BLaER1 (cell line): ENCODE results near the gene CALHM1.

Experiments used
- H3K27ac ChIP-seq: shearing (Covaris generic); formaldehyde crosslinking; 2 replicates; pipeline ENCODE4 v1.8.1; 2022
- H3K27me3 ChIP-seq: shearing (Covaris generic); formaldehyde crosslinking; 2 replicates; pipeline ENCODE4 v1.8.1; 2022
- H3K36me3 ChIP-seq: shearing (Covaris generic); formaldehyde crosslinking; 2 replicates; pipeline ENCODE4 v1.8.1; 2022
- H3K4me1 ChIP-seq: shearing (Covaris generic); formaldehyde crosslinking; 2 replicates; pipeline ENCODE4 v1.8.1; 2022
- H3K4me2 ChIP-seq: shearing (Covaris generic); formaldehyde crosslinking; 2 replicates; pipeline ENCODE4 v1.8.1; 2022
- H3K4me3 ChIP-seq: shearing (Covaris generic); formaldehyde crosslinking; 2 replicates; pipeline ENCODE4 v1.8.1; 2022
- H3K9ac ChIP-seq: shearing (Covaris generic); formaldehyde crosslinking; 2 replicates; pipeline ENCODE4 v1.8.1; 2022
- H3K9me3 ChIP-seq: shearing (Covaris generic); formaldehyde crosslinking; 2 replicates; pipeline ENCODE4 v1.8.1; 2022
- H4K20me1 ChIP-seq: shearing (Covaris generic); formaldehyde crosslinking; 2 replicates; pipeline ENCODE4 v1.8.1; 2022
- Cebpa-rat ChIP-seq: shearing (Covaris generic); IDR thresholded peaks from 2 replicates; pipeline ENCODE4 v1.8.1; 2022

CALHM1 gene

DNA sequence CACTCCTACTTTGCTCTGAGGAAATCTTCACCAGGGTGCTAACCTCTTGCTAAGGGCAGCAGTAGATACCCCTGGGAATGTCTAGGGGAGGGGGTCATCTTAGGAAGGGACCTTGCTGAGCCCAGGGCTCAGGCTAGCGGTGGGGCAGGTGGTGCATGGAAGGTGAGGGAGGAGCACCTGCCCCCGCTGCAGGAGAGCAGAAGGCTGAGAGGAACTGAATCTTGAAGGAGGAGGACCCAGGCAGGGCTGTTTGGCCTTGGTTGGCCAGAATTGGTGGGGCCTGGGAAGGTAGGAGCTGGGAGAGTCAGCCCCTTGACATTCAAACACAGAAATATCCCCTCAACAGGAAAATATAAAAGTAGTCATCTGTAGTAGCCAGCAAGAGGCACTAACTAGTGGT lies 13.3 kb upstream of the CALHM1 start:
- no peaks in the 10 kb centered on the region for H3K9me3 ChIP-seq
- H3K27ac ChIP-seq: peak overlapping the region; percentile 81
- peak overlapping the region; percentile 71 for H3K9ac ChIP-seq
- peak overlapping the region; percentile 23 for H3K4me3 ChIP-seq
- no peaks in the 10 kb centered on the region for H3K27me3 ChIP-seq
- peak overlapping the region; percentile 72 for H3K4me2 ChIP-seq
- no peak for TF ChIP-seq Cebpa-rat
- H3K36me3 ChIP-seq: no peaks in the 10 kb centered on the region
- peaks cover 76% of the 10 kb centered on the region for H3K4me1 ChIP-seq
- no peaks in the 10 kb centered on the region for H4K20me1 ChIP-seq

DNA sequence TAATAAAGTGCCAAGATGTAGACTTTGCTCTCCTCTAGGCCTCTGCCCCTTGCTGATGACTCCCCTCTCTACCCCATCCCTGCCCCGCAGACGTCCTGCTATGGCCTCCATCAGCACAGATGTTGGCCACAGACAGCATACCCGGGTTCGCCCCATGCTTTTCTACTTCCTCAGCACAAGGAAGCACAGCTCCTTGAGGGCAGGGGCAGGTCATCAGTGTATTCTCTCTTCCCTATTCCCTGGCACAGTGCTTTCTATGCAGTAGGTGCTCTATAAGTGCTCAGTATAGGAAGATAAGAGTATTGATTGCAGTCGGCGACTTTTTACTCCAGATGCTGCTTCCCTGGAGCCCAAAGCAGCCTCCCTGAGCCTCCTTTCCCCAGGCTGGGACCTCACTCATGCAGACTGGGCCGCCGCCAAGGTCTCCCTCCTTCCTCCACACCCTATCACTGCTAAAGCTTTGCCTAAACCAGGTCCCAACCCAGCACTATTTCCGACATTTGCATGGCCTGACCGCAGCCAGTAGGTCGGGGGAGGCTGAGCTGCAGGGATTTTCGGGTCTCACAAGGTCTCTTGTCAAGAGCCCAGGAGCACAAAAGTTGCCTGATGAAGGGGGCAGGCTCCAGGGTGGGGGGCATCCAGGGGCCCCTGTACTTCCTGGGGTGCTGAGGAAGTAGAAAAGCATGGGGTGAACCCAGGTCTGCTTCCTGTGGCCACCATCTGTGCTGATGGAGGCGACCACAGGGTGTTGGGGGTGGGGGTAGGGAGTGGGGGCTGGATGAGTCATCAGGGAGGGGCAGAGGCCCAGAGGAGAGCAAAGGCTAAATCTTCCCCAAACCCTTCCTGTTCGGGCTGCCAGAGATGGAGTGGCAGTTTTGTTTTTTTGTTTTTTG lies 12.3 kb upstream of the CALHM1 start:
- peak overlapping the region; percentile 81 for H3K27ac ChIP-seq
- peak overlapping the region; percentile 72 for H3K4me2 ChIP-seq
- H3K9me3 ChIP-seq: no peaks in the 10 kb centered on the region

DNA sequence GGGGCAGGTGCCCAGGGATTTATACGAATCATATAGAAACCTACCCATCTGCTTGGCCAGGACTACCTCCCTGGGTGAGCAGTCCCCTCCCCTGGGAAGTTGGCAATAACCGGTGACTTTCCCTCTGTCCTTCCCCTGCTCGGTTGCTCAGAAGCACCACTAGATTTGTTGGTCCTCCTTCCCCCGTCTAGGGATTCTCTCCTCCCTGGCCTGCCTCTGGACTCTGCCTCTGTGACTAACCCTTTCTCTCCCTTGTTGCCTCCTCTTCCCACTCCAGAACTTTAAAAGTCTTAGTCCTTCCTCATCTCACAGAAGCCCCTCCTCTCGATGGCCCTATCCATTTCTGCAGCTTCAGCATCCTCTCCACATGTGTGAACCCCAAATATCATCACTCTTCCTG lies 10.5 kb upstream of the CALHM1 start:
- no peak overlapping the region for H3K9ac ChIP-seq
- peaks cover 93% of the 10 kb centered on the region for H3K4me1 ChIP-seq
- no peak for TF ChIP-seq Cebpa-rat
- H3K9me3 ChIP-seq: no peaks in the 10 kb centered on the region
- H3K27me3 ChIP-seq: no peaks in the 10 kb centered on the region
- H3K4me3 ChIP-seq: no peak overlapping the region
- peak overlapping the region; percentile 72 for H3K4me2 ChIP-seq
- H3K36me3 ChIP-seq: no peaks in the 10 kb centered on the region
- H3K27ac ChIP-seq: peak overlapping the region; percentile 41; the same call in 1 of the 2 replicates
- H4K20me1 ChIP-seq: no peaks in the 10 kb centered on the region

More for the DNA sequence above, 12.3 kb upstream of the CALHM1 start:
- Histone ChIP-seq H4K20me1 (no peaks in the 10 kb centered on the region), H3K9ac (peak overlapping the region; percentile 71), H3K4me3 (peak overlapping the region; percentile 23), H3K4me1 (peaks cover 81% of the 10 kb centered on the region), H3K27me3 (no peaks in the 10 kb centered on the region), H3K36me3 (no peaks in the 10 kb centered on the region)
- TF ChIP-seq Cebpa-rat: no peak

DNA sequence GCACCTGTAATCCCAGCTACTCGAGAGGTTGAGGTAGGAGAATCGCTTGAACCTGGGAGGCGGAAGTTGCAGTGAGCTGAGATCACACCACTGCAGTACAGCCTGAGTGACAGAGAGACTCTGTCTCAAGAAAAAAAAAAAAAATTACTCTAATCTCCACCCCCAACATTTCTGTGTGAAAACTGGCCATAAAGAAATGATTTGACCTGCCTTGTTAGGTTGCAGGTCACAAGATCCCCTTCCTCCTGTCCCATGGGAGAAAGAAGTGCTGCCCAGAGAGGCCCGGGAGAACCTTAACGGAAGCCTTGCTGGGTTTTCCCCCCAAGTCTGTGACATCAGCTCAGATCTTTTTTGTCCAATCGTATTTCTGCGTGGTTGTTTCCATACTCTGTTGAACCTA lies 8.7 kb upstream of the CALHM1 start:
- no peak for TF ChIP-seq Cebpa-rat
- H4K20me1 ChIP-seq: no peaks in the 10 kb centered on the region
- H3K27me3 ChIP-seq: no peaks in the 10 kb centered on the region
- H3K36me3 ChIP-seq: no peaks in the 10 kb centered on the region
- no peaks in the 10 kb centered on the region for H3K9me3 ChIP-seq
- peak overlapping the region; percentile 72 for H3K4me2 ChIP-seq
- H3K27ac ChIP-seq: peak overlapping the region; percentile 62
- no peak overlapping the region for H3K4me3 ChIP-seq
- H3K4me1 ChIP-seq: peaks cover 90% of the 10 kb centered on the region
- peak overlapping the region; percentile 5; the same call in 1 of the 2 replicates for H3K9ac ChIP-seq

DNA sequence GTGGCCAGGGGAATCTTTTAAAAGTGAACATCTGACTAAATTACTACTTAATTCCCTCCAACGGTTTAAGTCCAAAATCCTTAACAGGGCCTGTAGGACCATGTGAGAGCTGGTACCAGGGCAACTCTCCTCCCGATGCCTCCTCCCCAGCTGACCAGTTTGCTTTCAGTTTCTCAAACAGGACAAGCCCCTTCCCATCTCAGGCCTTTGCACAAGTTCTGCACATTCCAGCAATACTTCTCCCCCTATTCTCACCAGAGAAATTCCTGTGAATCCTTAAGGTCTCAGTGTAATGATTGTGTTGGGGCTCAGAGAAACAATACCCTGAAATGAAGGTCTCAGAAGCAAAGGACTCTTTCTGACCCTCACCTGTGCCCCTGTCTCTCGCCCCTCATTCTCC lies 8.0 kb upstream of the CALHM1 start:
- Histone ChIP-seq H3K36me3 (no peaks in the 10 kb centered on the region), H3K4me1 (peaks cover 84% of the 10 kb centered on the region), H3K9me3 (no peaks in the 10 kb centered on the region), H3K27me3 (no peaks in the 10 kb centered on the region), H3K4me2 (peak overlapping the region; percentile 72), H3K9ac (peak overlapping the region; percentile 5; the same call in 1 of the 2 replicates), H3K27ac (peak overlapping the region; percentile 62), H3K4me3 (no peak overlapping the region), H4K20me1 (no peaks in the 10 kb centered on the region)
- TF ChIP-seq Cebpa-rat: no peak

DNA sequence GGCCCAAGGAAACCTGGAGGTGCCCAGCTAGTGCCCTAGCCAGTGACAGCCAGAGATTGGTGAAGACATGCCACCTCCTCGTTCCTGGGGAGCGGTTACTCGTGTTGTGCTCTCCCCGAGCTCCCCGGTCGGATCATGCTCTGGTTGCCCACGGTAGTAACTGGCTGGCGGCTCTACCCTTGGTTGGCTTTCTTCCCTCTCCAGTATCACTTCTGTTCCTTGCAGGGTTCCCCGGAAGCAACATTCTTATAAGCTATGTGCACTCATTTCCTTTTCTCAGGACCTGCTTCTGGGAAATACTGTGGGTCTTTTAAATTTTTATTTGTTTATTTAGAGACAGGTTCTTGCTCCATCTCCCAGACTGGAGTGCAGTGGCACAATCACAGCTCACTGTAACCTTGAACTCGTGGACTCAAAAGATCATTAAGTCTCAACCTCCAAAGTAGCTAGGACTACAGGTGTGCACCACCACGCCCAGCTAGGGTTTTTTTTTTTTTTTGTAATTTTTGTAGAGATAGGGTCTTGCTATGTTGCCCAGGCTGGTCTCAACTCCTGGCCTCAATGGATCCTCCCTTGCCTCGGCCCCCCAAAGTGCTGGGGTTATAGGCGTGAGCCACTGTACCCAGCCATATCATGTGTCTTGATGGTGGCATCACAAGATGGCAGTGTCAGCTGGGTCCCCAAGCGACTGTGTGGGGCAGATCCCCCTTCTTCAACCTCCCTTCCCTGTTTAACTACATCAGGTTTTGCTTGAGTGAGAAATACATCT lies 6.9 kb upstream of the CALHM1 start:
- peak overlapping the region; percentile 72 for H3K4me2 ChIP-seq
- no peaks in the 10 kb centered on the region for H4K20me1 ChIP-seq
- no peak overlapping the region for H3K4me3 ChIP-seq
- H3K4me1 ChIP-seq: peaks cover 74% of the 10 kb centered on the region
- H3K27ac ChIP-seq: 0 out of 2 replicates have a peak overlapping the region, but pooled peaks have one; percentile 35
- no peak for TF ChIP-seq Cebpa-rat
- H3K27me3 ChIP-seq: no peaks in the 10 kb centered on the region
- no peaks in the 10 kb centered on the region for H3K9me3 ChIP-seq
- H3K9ac ChIP-seq: no peak overlapping the region
- no peaks in the 10 kb centered on the region for H3K36me3 ChIP-seq

DNA sequence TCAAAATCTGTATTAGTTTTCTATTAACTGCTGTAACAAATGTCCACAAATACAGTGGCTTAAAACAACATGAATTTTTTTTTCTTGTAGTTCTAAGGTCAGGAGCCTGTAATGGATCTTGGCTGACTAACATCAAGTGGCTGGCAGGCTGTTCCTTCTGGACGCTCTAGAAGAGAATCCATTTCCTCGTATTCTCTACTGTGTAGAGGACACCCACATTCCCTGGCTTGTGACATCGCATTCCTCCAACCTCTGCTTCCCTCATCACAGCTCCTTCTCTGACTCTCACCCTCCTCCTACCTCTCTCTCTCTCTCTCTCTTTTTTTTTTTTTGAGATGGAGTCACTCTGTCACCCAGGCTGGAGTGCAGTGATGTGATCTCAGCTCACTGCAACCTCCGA lies 4.8 kb upstream of the CALHM1 start:
- Histone ChIP-seq H3K9me3 (no peaks in the 10 kb centered on the region), H3K9ac (no peak overlapping the region), H3K4me3 (no peak overlapping the region), H4K20me1 (no peaks in the 10 kb centered on the region), H3K36me3 (no peaks in the 10 kb centered on the region), H3K4me1 (peaks cover 74% of the 10 kb centered on the region), H3K27ac (no peak overlapping the region), H3K27me3 (no peaks in the 10 kb centered on the region), H3K4me2 (no peak overlapping the region)
- no peak for TF ChIP-seq Cebpa-rat

DNA sequence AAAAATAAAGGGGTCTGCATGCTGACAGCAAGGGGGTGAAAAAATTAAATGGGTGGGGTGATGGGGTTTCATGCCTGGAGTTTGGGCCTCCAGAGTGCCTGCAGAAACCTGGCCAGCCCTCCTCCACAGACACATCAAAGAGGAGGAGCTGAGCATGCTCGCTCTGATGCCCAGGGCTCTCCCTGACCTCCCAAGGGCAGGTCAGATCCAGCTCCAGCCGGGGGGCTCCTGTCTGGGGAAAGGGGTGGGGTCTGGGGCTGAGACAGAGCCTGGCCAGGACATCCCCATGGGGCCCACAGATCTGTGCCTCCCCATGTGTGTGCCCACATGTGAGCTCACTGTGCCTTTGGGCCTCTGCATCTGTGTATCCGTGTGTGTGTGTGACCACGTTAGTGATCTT lies 915 bp upstream of the CALHM1 start:
- H4K20me1 ChIP-seq: no peaks in the 10 kb centered on the region
- H3K9ac ChIP-seq: no peak overlapping the region
- peak overlapping the region; percentile 63 for H3K4me2 ChIP-seq
- H3K4me3 ChIP-seq: no peak overlapping the region
- no peak for TF ChIP-seq Cebpa-rat
- peaks cover 56% of the 10 kb centered on the region for H3K4me1 ChIP-seq
- H3K9me3 ChIP-seq: no peaks in the 10 kb centered on the region
- peak overlapping the region; percentile 22; the same call in 1 of the 2 replicates for H3K27ac ChIP-seq
- no peaks in the 10 kb centered on the region for H3K27me3 ChIP-seq
- no peaks in the 10 kb centered on the region for H3K36me3 ChIP-seq

DNA sequence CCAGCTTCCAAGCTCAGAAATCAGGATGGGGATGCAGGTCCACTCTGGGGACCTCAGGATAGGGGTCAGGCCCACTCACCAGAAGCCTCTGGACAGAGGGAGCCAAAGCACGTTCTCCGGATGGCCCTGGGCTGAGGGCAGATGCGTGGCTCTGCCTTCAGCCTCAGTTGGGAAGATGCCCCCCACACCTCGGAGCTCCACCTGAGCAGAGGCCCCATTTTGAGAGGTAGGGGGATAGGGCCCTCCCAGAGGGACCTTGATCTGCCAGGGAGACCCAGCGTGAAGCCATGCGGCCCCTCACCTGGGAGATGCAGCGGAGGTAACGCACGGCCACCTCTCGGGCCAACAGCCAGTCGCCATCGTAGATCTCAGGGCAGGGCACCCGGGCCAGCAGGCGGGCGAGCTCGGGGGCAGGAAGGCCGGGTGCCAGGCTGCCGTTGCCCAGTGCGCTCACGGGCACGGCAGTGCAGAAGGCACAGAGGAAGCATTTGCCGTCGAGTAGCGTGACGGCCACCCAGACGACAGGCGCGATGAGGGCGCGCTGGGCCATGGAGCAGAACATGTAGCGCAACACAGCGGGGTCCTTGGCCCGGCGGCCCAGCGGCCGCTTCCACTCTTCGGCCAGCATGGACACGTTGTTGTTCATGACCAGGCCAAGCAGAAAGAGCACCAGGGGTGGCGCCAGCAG lies 660 bp downstream of the CALHM1 start:
- H3K36me3 ChIP-seq: no peaks in the 10 kb centered on the region
- peak overlapping the region; percentile 63 for H3K4me2 ChIP-seq
- no peak overlapping the region for H3K4me3 ChIP-seq
- peaks cover 59% of the 10 kb centered on the region for H3K4me1 ChIP-seq
- no peak overlapping the region for H3K9ac ChIP-seq
- H4K20me1 ChIP-seq: no peaks in the 10 kb centered on the region
- no peak for TF ChIP-seq Cebpa-rat
- peak overlapping the region; percentile 68 for H3K27ac ChIP-seq
- H3K27me3 ChIP-seq: no peaks in the 10 kb centered on the region
- no peaks in the 10 kb centered on the region for H3K9me3 ChIP-seq
